H9 (cell line): Measurements from ENCODE around the gene TRABD2B. TPM values are rescaled to one million over a fixed set of nuclear protein-coding genes. Genes with fewer than 3 reads are reported as not detected.

ENCODE experiments used
- DNase-seq: peaks from one replicate; pipeline ENCODE4 v3.0.0-alpha.2; 2017
- H2AFZ ChIP-seq: one replicate; pipeline ENCODE4 v1.6.1; 2013; ENCODE audit warnings: mild to moderate bottlenecking, low read length, control low read depth, moderate library complexity
- H2AK5ac ChIP-seq: 2 replicates; pipeline ENCODE4 v1.6.1; 2013; ENCODE audit warnings: low read length, control low read depth, mixed read lengths; ENCODE audit not compliant: insufficient read length
- H2BK120ac ChIP-seq: one replicate; pipeline ENCODE4 v1.6.1; 2013; ENCODE audit warnings: low read depth, mild to moderate bottlenecking, low read length, control low read depth, inconsistent platforms; ENCODE audit not compliant: poor library complexity, severe bottlenecking
- H2BK12ac ChIP-seq: 2 replicates; pipeline ENCODE4 v1.6.1; 2013; ENCODE audit warnings: low read length, control low read depth, mixed read lengths, low read depth; ENCODE audit not compliant: insufficient read length
- H2BK15ac ChIP-seq: 2 replicates; pipeline ENCODE4 v1.6.1; 2013; ENCODE audit warnings: low read depth, low read length, control low read depth
- H2BK20ac ChIP-seq: one replicate; pipeline ENCODE4 v1.6.1; 2013; ENCODE audit warnings: low read depth, mild to moderate bottlenecking, low read length, control low read depth, inconsistent platforms; ENCODE audit not compliant: poor library complexity, severe bottlenecking
- H2BK5ac ChIP-seq: 2 replicates; pipeline ENCODE4 v1.6.1; 2013; ENCODE audit warnings: low read length, control low read depth, mixed read lengths; ENCODE audit not compliant: insufficient read length
- H3K14ac ChIP-seq: 2 replicates; pipeline ENCODE4 v1.6.1; 2013; ENCODE audit warnings: low read length, control low read depth; ENCODE audit not compliant: insufficient read depth
- H3K18ac ChIP-seq: 2 replicates; pipeline ENCODE4 v1.6.1; 2013; ENCODE audit warnings: low read depth, mild to moderate bottlenecking, mixed read lengths, low read length, control low read depth; ENCODE audit not compliant: insufficient read length
- H3K23ac ChIP-seq: 2 replicates; pipeline ENCODE4 v1.6.1; 2013; ENCODE audit warnings: low read length, control low read depth, mixed read lengths, low read depth; ENCODE audit not compliant: insufficient read length
- H3K23me2 ChIP-seq: 2 replicates; pipeline ENCODE4 v1.6.1; 2013; ENCODE audit warnings: low read depth, mild to moderate bottlenecking, mixed read lengths, low read length, control low read depth; ENCODE audit not compliant: insufficient read length, poor library complexity, severe bottlenecking
- H3K27ac ChIP-seq: 2 replicates; pipeline ENCODE4 v1.5.1; 2013; ENCODE audit warnings: low read length, control low read depth, mixed read lengths, low read depth; ENCODE audit not compliant: insufficient read length
- H3K27me3 ChIP-seq: 2 replicates; pipeline ENCODE4 v1.6.1; 2013; ENCODE audit warnings: low read length, control low read depth, inconsistent platforms; ENCODE audit not compliant: insufficient read depth
- H3K4ac ChIP-seq: 2 replicates; pipeline ENCODE4 v1.6.1; 2013; ENCODE audit warnings: low read depth, mild to moderate bottlenecking, control low read depth, inconsistent platforms, low read length, moderate library complexity
- H3K4me1 ChIP-seq: 2 replicates; pipeline ENCODE4 v1.6.1; 2013; ENCODE audit warnings: low read length, control low read depth, inconsistent platforms; ENCODE audit not compliant: insufficient read depth
- H3K4me2 ChIP-seq: 2 replicates; pipeline ENCODE4 v1.6.1; 2013; ENCODE audit warnings: low read length, control low read depth, mixed read lengths; ENCODE audit not compliant: insufficient read length, insufficient read depth
- H3K56ac ChIP-seq: 2 replicates; pipeline ENCODE4 v1.6.1; 2013; ENCODE audit warnings: low read depth, mild to moderate bottlenecking, mixed read lengths, low read length, control low read depth; ENCODE audit not compliant: insufficient read length
- H3K79me1 ChIP-seq: 2 replicates; pipeline ENCODE4 v1.6.1; 2013; ENCODE audit warnings: low read depth, mild to moderate bottlenecking, moderate library complexity, low read length, control low read depth, inconsistent platforms; ENCODE audit not compliant: insufficient read depth, poor library complexity, severe bottlenecking
- H3K79me2 ChIP-seq: 2 replicates; pipeline ENCODE4 v1.6.1; 2013; ENCODE audit warnings: low read length, control low read depth, inconsistent platforms; ENCODE audit not compliant: insufficient read depth
- H3K9ac ChIP-seq: 2 replicates; pipeline ENCODE4 v1.6.1; 2013; ENCODE audit warnings: low read length, control low read depth, mixed read lengths; ENCODE audit not compliant: insufficient read length; ENCODE audit errors: extremely low read depth
- H3K9me3 ChIP-seq: one replicate; pipeline ENCODE4 v1.6.1; 2013; ENCODE audit warnings: low read depth, low read length, inconsistent platforms; ENCODE audit not compliant: control insufficient read depth
- H3T11ph ChIP-seq: one replicate; pipeline ENCODE4 v1.6.1; 2013; ENCODE audit warnings: mild to moderate bottlenecking, low read length, control low read depth, inconsistent platforms
- H4K20me1 ChIP-seq: one replicate; pipeline ENCODE4 v1.6.1; 2013; ENCODE audit not compliant: control insufficient read depth, insufficient read length, insufficient read depth
- H4K5ac ChIP-seq: 2 replicates; pipeline ENCODE4 v1.6.1; 2013; ENCODE audit warnings: low read depth, mild to moderate bottlenecking, mixed read lengths, low read length, control low read depth; ENCODE audit not compliant: insufficient read length
- H4K8ac ChIP-seq: replicated peaks from 2 replicates; pipeline ENCODE4 v1.6.1; 2013; ENCODE audit warnings: low read length, control low read depth, mixed read lengths, low read depth; ENCODE audit not compliant: insufficient read length
- H4K91ac ChIP-seq: 2 replicates; pipeline ENCODE4 v1.6.1; 2013; ENCODE audit warnings: low read depth, mild to moderate bottlenecking, moderate library complexity, mixed read lengths, low read length, control low read depth; ENCODE audit not compliant: insufficient read length
- H3K27ac Mint-ChIP-seq, 3 experiments: 2 replicates in 2 of 3; 3 replicates in 1 of 3; pipeline ENCODE4 v1.8.0; 2020 to 2021; ENCODE audit warnings: mixed read lengths in 3 of 3, mild to moderate bottlenecking in 1 of 3, moderate library complexity in 1 of 3
- H3K27me3 Mint-ChIP-seq: 2 replicates; pipeline ENCODE4 v1.8.0; 2021; ENCODE audit warnings: low read depth, mild to moderate bottlenecking, moderate library complexity, mixed read lengths
- H3K36me3 Mint-ChIP-seq, 3 experiments: 2 replicates in 2 of 3; 3 replicates in 1 of 3; pipeline ENCODE4 v1.8.0; 2020 to 2021; ENCODE audit warnings: low read depth in 3 of 3, mixed read lengths in 3 of 3; ENCODE audit not compliant: insufficient read depth in 1 of 3
- H3K4me1 Mint-ChIP-seq, 2 experiments: 2 replicates each; pipeline ENCODE4 v1.8.0; 2020; ENCODE audit warnings: mixed read lengths in 2 of 2
- H3K4me3 Mint-ChIP-seq, 2 experiments: 2 replicates in 1 of 2; 3 replicates in 1 of 2; pipeline ENCODE4 v1.8.0; 2020 to 2021; ENCODE audit warnings: mild to moderate bottlenecking in 2 of 2, mixed read lengths in 2 of 2, moderate library complexity in 1 of 2
- H3K9me3 Mint-ChIP-seq, 2 experiments: 2 replicates in 1 of 2; 3 replicates in 1 of 2; pipeline ENCODE4 v1.8.0; 2020; ENCODE audit warnings: mild to moderate bottlenecking in 2 of 2, mixed read lengths in 2 of 2, moderate library complexity in 1 of 2
- WGBS: extraction: QIAGEN DNeasy Blood & Tissue Kit; methylation state at CpG from one replicate; pipeline ENCODE4 v1.1.7; 2013; ENCODE audit warnings: missing lambda C conversion rate, low lambda C conversion rate, mixed read lengths; ENCODE audit not compliant: insufficient read length; ENCODE audit errors: extremely low coverage; 5-methylcytosine and 5-hydroxymethylcytosine counted together
- total RNA-seq: library from RNA; stranded (reverse); gene quantifications from 2 replicates; pipeline ENCODE4 v1.2.1, GENCODE V29; 2021
- TF ChIP-seq, protein P1 (sequence below): fragments of 200-600 bp; sonication (generic); conservative IDR thresholded peaks from 3 replicates; pipeline ENCODE4 v1.8.0; 2021; ENCODE audit warnings: antibody characterized with exemption, mild to moderate bottlenecking

The TRABD2B gene
- total RNA-seq, 1 experiment from 2014 or later = 2.3 TPM

DNA sequence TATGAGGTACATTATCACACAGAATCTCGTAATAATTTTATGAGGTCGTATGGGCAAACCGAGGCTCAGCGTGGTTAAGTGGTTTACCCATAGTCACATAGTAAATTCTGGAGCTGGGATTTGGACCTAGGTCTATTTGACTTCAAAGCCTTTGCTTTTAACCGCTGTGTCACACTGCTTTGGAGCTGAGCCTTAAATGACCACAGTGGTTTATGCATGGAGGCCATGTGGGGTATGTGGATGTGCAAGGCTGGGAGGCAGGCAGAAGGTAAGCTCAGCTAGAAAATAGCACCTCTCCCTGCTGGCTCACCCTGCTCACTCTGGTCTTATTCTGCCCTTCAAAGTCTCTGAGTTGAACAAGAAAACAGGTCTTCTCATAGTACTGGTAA is 269.5 kb downstream of the TRABD2B start:
- H3K27me3 ChIP-seq = peaks cover 18% of the 10 kb centered on the region; the same call in 1 of the 2 replicates
- H2AK5ac ChIP-seq = no peak overlapping the region
- H2AFZ ChIP-seq = no peak overlapping the region
- TF ChIP-seq, protein P1, sequence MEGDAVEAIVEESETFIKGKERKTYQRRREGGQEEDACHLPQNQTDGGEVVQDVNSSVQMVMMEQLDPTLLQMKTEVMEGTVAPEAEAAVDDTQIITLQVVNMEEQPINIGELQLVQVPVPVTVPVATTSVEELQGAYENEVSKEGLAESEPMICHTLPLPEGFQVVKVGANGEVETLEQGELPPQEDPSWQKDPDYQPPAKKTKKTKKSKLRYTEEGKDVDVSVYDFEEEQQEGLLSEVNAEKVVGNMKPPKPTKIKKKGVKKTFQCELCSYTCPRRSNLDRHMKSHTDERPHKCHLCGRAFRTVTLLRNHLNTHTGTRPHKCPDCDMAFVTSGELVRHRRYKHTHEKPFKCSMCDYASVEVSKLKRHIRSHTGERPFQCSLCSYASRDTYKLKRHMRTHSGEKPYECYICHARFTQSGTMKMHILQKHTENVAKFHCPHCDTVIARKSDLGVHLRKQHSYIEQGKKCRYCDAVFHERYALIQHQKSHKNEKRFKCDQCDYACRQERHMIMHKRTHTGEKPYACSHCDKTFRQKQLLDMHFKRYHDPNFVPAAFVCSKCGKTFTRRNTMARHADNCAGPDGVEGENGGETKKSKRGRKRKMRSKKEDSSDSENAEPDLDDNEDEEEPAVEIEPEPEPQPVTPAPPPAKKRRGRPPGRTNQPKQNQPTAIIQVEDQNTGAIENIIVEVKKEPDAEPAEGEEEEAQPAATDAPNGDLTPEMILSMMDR = no peak
- H4K20me1 ChIP-seq = no peaks in the 10 kb centered on the region
- no peaks in the 10 kb centered on the region for H3K4me1 ChIP-seq
- Mint-ChIP-seq H3K4me3 (no peak overlapping the region), H3K4me1 (peaks cover 9 to 11% of the 10 kb centered on the region in 2 experiments), H3K9me3 (no peaks in the 10 kb centered on the region), H3K27me3 (peaks cover 80% of the 10 kb centered on the region), H3K36me3 (no peaks in the 10 kb centered on the region), H3K27ac (peak overlapping the region in 1 of 3 experiments; percentile 85; a peak in 1 of 7 replicates)
- no peak overlapping the region for H4K91ac ChIP-seq
- no peak overlapping the region for H4K8ac ChIP-seq
- DNase-seq = no peak
- H3K18ac ChIP-seq = no peak overlapping the region
- no peak overlapping the region for H2BK12ac ChIP-seq
- H2BK20ac ChIP-seq = no peak overlapping the region
- no peak overlapping the region for H4K5ac ChIP-seq
- no peak overlapping the region for H2BK120ac ChIP-seq
- H3K14ac ChIP-seq = no peak overlapping the region
- H3K23me2 ChIP-seq = peaks cover 7% of the 10 kb centered on the region
- no peak overlapping the region for H3K4ac ChIP-seq
- H3K9ac ChIP-seq = no peak overlapping the region
- H3K56ac ChIP-seq = no peak overlapping the region
- no peak overlapping the region for H3K27ac ChIP-seq
- no peak overlapping the region for H2BK5ac ChIP-seq
- no peak overlapping the region for H3K23ac ChIP-seq
- no peaks in the 10 kb centered on the region for H3K9me3 ChIP-seq
- H3K79me1 ChIP-seq = no peaks in the 10 kb centered on the region
- no peaks in the 10 kb centered on the region for H3K79me2 ChIP-seq
- no CpG with 5 or more reads among the region's 5 CpGs for WGBS
- H3K4me2 ChIP-seq = no peak overlapping the region
- H2BK15ac ChIP-seq = no peak overlapping the region
- no peak overlapping the region for H3T11ph ChIP-seq
